LNCaP clone FGC (cell line): Measurements from ENCODE around the gene UBAC2.

Experiments used
- DNase-seq: peaks from one replicate; pipeline ENCODE4 v3.0.0-alpha.2; 2011; ENCODE audit warnings: low read depth
- H3K4me3 ChIP-seq: 2 replicates; pipeline ENCODE4 v1.5.1; 2011; ENCODE audit warnings: mild to moderate bottlenecking, low read depth, low read length, control low read depth
- CTCF ChIP-seq: IDR thresholded peaks from 2 replicates; pipeline ENCODE4 v1.5.1; 2012; ENCODE audit warnings: mild to moderate bottlenecking; ENCODE audit not compliant: control insufficient read depth, insufficient read depth; ENCODE audit errors: extremely low read depth

UBAC2 gene

GRCh38 chr13:99192480-99192879 is 8.2 kb upstream of the UBAC2 start:
- no peak for DNase-seq
- TF ChIP-seq CTCF = no peak
- no peak overlapping the region for H3K4me3 ChIP-seq

DNA sequence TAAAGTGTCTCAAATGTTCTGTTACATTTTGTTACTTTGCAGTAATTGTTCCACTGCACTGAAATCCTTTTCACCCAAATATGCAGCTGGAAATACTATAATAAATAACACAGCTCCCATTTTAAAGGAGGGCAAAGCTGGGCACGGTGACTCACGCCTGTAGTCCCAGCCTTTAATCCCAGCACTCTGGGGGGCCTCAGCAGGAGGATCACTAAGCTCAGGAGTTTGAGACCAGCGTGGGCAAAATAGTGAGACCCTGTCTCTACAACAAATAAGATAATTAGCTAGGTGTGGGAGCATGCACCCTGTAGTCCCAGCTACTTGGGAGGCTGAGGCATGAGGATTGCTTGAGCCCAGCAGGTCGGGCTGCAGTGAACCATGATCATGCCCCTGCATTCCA is 7.5 kb upstream of the UBAC2 start:
- TF ChIP-seq CTCF = no peak
- DNase-seq = no peak
- no peak overlapping the region for H3K4me3 ChIP-seq

DNA sequence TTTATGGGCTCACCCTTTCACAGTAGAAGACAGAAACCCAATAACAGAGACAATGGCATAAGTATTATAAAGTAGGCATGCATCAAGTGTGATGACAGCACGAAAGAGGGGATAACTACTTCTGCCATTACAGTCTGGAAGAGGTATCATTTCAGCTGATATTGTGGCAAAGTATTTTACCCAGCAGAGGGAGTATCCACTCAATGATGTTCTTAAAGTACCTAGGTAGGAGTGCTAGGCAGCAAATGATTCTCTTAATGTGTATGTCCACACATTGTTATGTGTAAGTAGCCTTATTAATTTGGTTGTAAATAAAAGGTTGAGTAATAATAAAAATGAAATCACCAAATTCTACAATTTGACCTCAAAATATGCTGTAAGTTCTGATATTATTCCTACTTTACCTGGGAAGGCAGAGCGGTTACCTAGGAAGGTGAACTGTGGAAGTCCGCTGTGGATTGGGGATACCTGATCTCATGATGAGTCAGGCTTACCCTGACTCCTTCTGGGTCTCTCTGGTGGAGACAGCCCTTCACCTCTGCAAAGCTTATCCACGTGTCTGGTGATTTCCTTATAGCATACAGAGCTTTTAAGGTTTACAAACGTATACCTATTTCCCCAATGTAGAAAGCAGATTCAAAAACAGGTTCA is 4.1 kb upstream of the UBAC2 start:
- no peak overlapping the region for H3K4me3 ChIP-seq
- DNase-seq = no peak
- peak; percentile 33; the same call in 1 of the 2 replicates for TF ChIP-seq CTCF

GRCh38 chr13:99197117-99197651 is 3.5 kb upstream of the UBAC2 start:
- TF ChIP-seq CTCF = no peak
- no peak overlapping the region; the same call in 1 of the 2 replicates for H3K4me3 ChIP-seq
- DNase-seq = no peak

GRCh38 chr13:99199541-99200431 is 868 bp upstream of the UBAC2 start:
- no peak for DNase-seq
- H3K4me3 ChIP-seq = peak overlapping the region; percentile 91
- TF ChIP-seq CTCF = no peak

GRCh38 chr13:99203601-99204579 is 3.2 kb downstream of the UBAC2 start:
- no peak overlapping the region for H3K4me3 ChIP-seq
- DNase-seq = no peak
- no peak for TF ChIP-seq CTCF
